Measurements from ENCODE around the gene GPR171. TPM values are rescaled to one million over a fixed set of nuclear protein-coding genes. Genes with fewer than 3 reads are reported as not detected.
"Not testable (repeated sequence)": the region's sequence is repeated elsewhere in the genome, so short reads cannot be mapped to it uniquely, and the experiment has no call there.

GPR171 gene
- not detected for total RNA-seq

- DNase-seq, result no peak
Observed at GRCh38 chr3:151203051-151203420, at the start of gene GPR171. Gene GPR171, minus strand, starts transcription at chr3:151203216. Its CDS starts 3,830 bp downstream, at chr3:151199386.

GRCh38 chr3:151248772-151249337, 45.8 kb upstream of the GPR171 start:
- DNase-seq, result no peak

- not testable (repeated sequence) for DNase-seq
Observed at GRCh38 chr3:151242006-151242405, 39.0 kb upstream of the GPR171 start.

- DNase-seq, result no peak
Observed at GRCh38 chr3:151236736-151237135, 33.7 kb upstream of the GPR171 start.

GRCh38 chr3:151236316-151236715, 33.3 kb upstream of the GPR171 start:
- no peak for DNase-seq

GRCh38 chr3:151234825-151235224, 31.8 kb upstream of the GPR171 start:
- no peak for DNase-seq

- DNase-seq, result no peak
Observed at GRCh38 chr3:151232991-151233390, 30.0 kb upstream of the GPR171 start.

GRCh38 chr3:151232403-151232802, 29.4 kb upstream of the GPR171 start:
- DNase-seq, result not testable (repeated sequence)

- DNase-seq, result no peak
Observed at GRCh38 chr3:151230646-151231045, 27.6 kb upstream of the GPR171 start.

GRCh38 chr3:151228666-151229040, 25.6 kb upstream of the GPR171 start:
- no peak for DNase-seq

GRCh38 chr3:151227807-151228665, 25.0 kb upstream of the GPR171 start:
- DNase-seq, result peak; percentile 63

GRCh38 chr3:151227266-151227806, 24.3 kb upstream of the GPR171 start:
- DNase-seq, result no peak

- DNase-seq, result no peak
Observed at GRCh38 chr3:151226825-151227224, 23.8 kb upstream of the GPR171 start.

GRCh38 chr3:151226088-151226563, 23.1 kb upstream of the GPR171 start:
- DNase-seq, result no peak

- DNase-seq, result no peak
Observed at GRCh38 chr3:151225040-151225975, 22.3 kb upstream of the GPR171 start.

- DNase-seq, result no peak
Observed at GRCh38 chr3:151224268-151224866, 21.4 kb upstream of the GPR171 start.

GRCh38 chr3:151219056-151219455, 16.0 kb upstream of the GPR171 start:
- no peak for DNase-seq

GRCh38 chr3:151218136-151218535, 15.1 kb upstream of the GPR171 start:
- no peak for DNase-seq

- DNase-seq, result no peak
Observed at GRCh38 chr3:151216641-151217607, 13.9 kb upstream of the GPR171 start.

GRCh38 chr3:151214459-151214858, 11.4 kb upstream of the GPR171 start:
- DNase-seq, result no peak

GRCh38 chr3:151213881-151214280, 10.9 kb upstream of the GPR171 start:
- no peak for DNase-seq
